ENCODE data around the gene TMEM100.
A peak's percentile ranks its signal among the peaks of the same experiment; 100 is the strongest.

The TMEM100 gene, protein sequence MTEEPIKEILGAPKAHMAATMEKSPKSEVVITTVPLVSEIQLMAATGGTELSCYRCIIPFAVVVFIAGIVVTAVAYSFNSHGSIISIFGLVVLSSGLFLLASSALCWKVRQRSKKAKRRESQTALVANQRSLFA

DNA sequence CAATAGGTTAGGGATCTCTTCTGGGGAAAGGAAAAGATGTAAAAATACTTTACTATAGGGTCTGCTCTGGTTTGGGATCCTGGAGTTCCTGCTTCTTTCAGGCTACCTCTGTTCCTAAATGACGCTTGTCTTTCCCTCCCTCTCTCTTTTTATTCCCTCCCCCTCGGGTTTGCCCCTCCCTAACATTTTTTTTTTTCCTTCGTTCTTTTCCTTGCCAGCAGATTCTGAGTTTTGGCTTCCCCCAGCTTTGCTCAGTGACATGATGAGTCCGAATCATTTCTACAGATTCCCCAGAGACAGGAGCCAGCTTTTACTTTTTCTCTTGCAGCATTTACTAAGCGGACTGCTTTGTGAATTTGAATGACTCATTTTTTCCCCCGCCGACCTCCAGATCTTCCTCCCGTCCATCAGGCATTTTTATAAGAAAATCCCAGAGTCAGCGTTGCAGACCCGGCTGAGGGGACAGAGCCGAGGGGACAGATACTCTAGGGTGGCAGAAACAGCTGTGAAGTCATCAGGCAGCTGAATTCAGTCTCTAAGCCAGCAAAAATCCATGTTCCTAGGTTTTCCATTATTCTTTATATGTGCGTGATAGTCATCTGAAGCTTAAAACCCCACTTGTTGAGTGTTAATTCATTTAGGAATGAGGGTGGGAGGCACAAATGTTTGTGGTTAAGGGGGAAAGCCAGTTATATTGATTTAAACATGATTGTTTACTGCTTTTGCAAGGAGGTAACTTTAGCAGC lies at the start of gene TMEM100:
TSS of gene TMEM100 (minus strand) at position 123 of the 746 bp plus-strand sequence. CDS start 1,794 bp downstream, outside the sequence.
- DNase-seq: no peak

DNA sequence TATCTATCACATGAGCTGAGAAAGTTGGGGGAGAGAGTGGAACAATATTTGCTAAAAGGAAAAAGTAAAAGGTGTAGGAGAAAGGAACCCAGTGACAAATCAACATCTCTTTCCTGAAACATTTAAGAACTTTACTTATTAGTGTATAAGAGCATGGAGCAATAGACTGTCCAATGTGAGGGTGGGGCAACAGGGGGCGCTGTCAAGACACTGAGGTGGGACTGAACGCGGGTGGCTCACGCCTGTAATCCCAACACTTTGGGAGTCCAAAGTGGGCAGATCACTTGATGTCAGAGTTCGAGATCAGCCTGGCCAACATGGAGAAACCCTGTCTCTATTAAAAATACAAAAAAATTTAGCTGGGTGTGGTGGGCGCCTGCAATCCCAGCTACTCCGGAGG lies 49.4 kb upstream of the TMEM100 start:
- DNase-seq: no peak

DNA sequence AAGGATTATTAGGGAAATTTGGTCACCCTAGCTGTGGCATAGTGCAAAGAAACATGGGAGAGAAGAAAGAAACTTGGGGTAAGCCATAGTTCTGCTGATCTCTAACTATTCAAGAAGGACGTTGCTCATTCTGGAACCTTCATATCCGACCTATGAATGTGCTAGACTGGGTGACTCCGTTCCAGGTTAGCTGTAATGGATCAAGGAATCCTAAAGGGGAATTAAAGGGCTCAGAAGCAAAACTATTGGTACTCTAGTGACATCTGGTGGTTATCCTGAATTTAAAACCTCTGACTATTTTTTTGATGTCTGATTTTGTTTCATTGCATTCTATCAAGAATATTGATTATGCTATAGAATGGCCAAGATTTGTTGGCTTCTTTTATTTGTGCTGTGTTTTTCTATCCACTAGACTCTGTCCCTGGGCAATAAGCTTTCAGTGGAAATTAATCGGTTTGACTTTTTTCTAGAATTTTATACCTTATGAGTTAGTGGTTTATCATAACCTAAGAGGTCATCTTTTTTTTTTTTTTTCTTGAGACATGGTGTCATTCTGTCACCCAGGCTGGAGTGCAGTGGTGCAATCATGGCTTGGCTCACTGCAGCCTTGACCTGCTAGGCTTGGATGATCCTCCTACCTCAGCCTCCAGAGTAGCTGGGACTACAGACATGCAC lies 47.7 kb upstream of the TMEM100 start:
- DNase-seq: no peak

DNA sequence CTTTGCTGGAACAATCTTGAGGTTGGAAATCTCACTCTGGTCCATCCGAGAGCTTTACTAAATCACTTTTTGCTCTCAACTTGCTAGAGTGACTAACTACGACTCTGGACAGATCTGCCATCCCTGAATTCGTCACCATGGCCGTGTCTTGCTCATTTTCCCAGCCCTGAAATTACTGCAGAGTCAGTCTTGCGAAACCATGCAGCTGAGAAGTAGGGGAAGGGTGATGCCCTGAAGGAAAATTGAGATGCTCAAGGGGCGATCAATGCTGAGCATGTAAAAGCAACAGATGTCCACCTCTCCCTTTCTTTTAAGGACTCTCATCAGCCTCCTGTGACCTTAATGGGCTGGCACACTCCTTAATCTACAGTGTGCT lies 46.9 kb upstream of the TMEM100 start:
- no peak for DNase-seq

DNA sequence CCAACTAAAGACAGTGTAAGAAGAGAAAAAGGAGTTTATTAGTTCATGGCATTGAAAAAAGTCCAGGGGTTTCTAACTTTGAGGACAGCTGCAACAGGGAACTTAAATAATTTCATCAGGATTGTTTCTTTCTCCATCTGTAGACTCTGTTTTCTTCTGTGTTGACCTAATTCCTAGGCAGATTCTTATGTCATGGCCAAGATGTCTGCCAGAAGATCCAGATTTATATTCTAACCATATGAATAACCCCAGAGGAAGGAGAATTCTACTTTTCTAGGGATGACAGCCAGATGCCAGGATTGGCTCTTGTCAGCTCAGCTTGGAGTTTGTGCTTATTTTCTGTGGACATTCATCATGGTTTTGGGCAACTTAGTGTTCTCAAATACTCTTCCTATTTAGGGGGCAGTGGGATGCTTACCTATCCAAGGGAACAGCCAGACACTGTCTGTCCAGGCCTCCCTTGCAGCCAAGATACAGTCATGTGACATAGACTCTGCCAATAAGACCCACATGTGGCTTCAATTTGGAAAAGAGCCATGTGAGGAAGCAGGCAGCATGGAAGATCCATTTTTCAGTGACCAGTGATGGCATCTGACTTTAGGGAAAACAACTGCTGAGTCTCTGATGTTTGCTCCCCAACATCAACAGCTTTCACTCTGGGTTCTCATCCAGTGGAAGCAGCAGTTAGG lies 46.4 kb upstream of the TMEM100 start:
- DNase-seq: no peak

DNA sequence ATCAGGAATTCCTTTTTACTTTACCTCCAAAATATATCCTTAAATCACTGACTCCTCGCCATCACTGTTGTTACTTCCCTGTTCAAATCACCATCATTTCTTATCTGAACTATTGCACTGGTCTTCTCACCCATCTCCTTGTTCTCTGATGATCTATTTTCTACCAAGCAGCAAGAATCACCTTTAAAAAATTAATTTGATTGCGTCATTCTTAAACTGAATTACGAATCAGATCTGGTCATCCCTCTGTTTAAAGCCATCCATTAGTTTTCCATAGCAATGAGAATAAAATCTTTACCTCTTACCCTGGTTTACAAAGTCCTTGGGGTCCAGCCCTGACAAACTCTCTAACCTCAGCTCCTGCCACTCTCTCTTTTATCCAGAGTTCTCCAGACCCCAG lies 42.8 kb upstream of the TMEM100 start:
- DNase-seq: no peak

DNA sequence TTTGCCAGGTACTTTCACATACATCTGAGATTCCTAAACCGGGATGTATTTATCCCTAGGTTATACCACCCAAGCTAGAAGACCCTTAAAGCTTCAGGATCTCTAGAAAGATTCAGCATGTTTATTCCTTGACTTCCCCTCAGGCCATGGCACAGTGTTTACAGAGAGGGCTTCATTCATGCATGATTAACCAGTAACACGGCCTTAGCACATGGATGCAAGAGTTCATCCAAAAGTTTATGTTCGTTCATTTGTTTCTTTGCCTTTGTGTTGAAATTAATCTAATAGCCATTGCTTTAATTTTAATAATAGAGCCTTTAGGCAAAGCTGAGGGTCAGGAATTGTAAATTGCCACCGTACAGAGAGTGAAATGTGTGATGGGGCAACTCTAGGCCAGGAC lies 41.9 kb upstream of the TMEM100 start:
- DNase-seq: no peak

DNA sequence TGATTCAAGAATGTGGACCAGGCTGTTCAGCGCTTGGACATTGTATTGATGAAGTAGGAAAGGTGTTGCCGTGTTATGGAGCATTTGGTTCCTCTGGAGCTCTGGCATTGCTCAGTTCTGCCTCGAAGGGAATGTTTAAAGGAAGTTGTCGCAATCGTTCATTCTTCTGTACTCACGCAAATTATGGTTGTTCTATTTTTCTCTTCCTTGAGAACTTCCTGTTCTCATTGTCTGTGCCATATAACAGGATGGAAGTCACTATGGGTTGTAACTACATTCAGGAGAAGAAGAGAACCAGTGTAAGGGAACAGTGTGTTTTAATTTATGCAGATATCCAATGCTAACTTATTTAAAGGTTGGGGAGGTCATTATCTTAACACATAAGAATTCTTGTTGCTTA lies 41.2 kb upstream of the TMEM100 start:
- DNase-seq: no peak

DNA sequence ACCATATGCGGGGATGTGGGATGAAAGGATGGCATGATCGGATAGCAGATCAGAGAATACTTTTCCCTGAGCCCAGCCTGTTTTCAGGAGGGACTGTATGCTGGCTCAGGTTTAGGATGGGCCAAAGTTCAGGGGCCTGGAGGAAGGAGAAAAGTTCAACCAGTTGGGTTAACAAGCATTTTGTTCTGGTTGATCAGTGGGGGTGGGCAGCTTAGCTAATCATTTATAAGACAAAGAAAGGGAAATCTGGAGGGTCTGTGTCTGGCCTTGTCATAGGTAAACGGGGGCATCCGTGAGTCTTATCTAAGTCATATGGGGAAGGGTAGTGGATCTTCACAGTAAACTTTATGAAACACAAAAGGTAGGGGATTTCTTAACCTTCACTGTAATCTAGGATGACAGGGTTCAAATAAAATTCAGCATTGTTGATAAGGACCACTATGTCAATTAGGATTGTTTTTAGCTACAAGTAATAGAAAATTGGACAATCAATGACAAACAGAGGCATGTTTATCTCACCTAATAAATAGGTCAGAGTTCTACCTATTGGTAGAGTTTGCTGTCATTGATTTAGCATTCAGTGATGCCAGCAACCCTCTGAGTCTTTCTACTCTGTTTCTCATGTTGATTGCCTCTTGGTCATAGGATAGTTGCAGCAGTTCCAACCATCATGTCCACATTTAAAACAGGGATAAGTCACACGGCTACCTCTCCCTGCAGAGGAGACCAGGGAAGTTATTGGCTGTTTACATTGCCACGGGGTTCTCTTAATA lies 39.6 kb upstream of the TMEM100 start:
- DNase-seq: no peak

DNA sequence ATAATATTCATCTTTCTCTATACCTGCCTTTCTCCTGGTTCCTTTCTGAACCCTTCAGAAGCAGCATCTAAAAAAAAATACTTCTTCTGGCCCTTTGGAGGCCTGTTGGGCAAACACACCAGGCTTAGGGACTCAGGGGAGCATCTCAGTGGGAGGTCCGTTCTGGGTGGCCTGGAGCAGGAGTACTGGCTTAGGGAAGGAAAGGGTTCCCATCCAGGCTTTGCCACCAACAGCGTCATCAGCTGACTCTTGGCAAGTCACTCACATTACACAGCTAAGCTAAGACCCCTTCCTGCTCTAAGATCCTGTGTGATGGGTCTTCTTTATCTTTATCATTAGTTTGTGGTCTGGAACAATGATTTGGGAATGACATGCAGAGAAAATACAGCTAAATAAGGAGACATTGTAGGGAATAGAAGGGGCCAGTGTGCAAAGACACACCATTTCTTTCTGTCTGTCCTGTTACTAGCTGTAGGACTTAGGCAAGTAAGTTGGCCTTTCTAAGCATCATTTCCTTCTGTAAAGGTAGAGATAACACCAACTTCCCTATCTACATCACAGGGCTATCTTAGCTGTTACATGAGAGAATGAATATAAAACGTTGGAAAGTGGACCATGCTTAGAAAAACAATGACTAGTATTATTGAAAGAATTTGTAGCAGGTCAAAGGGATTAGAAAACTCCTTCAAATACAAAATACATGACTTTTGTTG lies 38.1 kb upstream of the TMEM100 start:
- DNase-seq: no peak

DNA sequence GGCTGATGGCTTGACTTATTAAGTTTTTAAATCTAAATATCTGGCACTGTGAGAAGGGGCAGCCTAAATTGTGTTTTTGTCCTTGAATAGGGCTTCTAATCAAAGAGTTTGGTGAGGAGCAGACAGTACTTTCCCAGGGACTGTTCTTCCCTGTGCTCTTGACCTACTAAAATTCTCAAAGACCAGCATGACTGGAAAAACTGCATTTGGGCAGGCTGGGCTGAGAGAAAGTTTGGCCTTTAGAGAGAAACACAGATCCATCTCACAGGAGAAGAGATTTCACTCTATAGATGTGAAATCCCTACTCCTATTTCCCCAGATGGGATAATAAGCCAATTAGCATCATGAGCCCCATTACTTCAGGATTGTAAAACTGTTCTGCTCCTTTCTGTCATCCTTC lies 35.5 kb upstream of the TMEM100 start:
- DNase-seq: no peak

DNA sequence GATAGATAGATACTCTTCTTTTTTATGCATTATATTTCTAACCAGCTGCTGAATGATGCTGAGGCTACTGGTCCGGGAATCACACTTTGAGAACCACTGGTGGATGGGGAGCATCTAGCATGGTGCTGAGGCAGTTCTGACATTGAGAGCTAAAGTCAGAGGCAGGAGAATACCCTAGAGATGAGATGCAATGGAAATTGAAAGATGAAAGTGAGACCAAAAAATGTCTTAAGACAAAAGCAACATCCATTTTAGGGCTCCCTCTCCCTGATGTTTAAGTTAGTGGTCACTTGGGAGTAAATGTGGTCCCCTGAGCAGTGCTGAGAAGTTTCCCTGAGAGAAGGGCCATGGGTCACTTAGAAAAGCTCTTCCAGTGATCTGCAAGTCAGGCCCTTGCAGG lies 35.0 kb upstream of the TMEM100 start:
- no peak for DNase-seq

DNA sequence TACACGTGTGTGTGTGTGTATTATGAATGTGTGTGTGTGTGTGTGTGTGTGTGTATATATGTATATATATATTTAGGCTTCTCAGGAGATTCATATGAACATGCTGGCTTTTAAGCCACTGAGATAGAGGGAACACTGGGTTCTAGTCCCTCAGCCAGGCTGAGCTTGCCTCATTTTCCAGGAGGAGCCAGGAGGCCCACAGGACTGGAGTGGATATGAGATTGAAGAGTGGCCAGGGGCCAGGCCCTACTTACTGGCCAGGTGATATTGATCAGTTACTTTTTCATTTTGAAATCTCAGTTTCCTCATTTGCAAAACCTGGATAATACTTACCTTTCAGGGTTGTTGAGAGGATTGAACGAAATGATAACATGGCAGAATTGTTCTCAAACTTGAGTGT lies 34.0 kb upstream of the TMEM100 start:
- DNase-seq: no peak

DNA sequence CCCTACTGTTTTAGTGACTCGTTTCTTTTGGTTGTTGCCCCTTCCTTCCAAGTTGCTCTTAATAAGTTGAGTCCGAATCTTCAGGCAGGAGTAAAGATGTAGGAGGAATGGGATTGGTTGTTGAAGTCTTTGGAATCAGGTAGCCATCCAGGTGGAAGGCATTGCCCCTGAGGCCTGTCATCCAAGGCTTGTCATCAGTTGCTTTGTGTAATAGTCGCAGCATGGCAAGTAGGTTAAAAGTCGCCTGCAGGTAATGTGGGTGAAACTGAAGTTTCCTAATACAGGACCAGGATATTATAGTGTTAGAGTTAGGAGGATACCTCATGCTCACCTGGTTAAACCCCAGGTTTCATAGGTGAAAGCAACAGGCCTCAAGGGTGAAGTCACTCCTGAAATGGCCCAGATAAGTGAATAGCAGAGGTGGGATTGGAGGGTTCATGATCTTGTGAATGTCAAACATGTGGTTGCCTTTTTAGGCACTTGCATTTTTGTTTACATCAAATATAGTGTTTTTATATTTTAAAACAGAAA lies 29.1 kb upstream of the TMEM100 start:
- no peak for DNase-seq

DNA sequence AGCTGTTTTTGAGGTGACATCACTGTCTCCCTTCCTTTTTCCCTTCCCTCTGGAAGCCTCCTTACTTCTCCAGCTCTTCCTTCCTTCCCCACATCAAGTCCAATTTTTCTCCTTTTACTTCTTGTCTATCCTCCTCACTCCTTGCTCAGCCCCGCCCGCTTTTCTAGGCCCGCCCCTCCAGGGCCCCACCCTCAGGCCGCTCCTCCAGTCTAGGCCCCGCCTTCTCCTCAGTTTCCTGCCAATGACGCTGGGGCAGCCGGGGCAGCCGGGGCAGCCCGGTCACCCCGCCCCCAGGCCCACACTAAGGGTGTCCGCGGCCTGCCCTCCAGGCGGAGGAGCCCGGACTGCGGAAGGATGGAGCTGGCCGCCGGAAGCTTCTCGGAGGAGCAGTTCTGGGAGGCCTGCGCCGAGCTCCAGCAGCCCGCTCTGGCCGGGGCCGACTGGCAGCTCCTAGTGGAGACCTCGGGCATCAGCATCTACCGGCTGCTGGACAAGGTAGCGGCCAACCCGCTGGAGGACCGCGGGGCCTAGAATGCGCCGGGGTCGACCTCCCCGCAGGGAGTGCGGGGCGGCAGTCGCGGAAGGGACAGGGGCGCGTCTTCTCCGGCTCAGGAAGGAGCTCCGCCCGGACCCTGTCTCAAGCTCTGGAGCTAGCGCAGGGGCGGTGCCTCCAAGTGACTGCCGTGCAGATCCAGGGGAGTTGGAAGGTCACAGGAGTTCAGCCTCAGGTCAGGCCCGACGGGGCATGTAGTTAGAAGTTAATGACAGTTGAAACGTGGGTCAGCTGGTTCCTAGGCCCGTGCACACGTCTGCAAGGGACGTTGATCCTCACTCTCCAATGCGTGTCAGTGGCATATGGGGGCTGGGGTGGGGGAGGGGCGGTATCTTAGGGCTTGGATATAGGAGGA lies 28.3 kb upstream of the TMEM100 start, which contains the start of gene PCTP:
TSS of gene PCTP (plus strand) at position 302 of the 908 bp plus-strand sequence. CDS start at position 355, 53 bp downstream.
- peak; percentile 70 to 72 for DNase-seq

DNA sequence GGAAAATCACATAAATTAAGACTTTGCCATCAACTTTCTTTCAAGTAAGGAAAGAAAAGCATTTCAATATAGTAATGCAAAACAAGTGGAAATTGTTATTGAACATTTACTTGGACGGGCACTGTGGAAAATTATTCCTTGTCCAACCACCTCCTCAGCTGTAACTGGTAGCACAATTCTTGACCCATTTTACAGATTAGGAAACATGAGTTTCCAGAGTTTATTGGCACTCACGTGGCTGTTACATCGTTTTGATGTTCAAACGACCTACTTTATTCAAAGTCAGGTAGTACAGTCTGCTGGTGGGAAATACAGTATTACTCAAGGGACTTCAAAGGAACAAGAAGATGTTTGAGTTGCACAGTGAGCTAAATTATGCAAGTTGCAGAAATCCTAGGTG lies 27.3 kb upstream of the TMEM100 start:
- DNase-seq: no peak

DNA sequence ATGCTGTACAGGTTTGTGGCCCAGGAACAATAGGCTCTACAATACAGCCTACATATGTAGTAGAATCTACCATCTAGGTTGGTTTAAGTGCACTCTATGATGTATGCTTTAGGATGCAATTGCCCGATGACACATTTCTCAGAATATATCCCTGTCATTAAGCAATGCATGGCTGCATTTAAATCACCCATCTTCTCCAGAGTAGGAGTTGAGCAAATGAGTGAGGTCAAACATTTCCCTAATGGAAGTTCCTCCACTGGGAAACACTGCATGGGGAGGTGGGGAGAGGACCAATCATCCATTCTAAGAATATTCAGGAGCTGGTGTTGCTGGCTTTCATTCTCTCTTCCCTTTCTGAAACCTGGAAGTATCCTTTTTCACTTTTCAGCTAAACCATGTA lies 26.2 kb upstream of the TMEM100 start:
- DNase-seq: no peak

DNA sequence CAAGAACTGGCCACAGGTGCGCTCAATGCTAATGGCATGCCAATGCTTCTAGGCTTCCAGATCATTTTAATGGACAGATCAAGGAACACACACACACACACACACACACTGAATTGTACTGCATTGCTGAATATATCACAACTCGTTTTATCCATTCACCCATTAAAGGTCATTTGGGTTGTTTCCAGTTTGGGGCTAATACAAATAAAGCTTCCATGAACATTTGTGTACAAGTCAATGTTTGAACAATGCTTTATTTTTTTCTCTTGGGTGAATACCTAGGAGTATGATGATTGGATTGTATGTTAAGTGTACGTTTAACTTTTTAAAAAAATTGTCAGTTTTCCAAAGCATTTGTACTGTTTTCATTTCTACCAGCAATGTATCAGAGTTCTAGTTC lies 24.5 kb upstream of the TMEM100 start:
- no peak for DNase-seq

DNA sequence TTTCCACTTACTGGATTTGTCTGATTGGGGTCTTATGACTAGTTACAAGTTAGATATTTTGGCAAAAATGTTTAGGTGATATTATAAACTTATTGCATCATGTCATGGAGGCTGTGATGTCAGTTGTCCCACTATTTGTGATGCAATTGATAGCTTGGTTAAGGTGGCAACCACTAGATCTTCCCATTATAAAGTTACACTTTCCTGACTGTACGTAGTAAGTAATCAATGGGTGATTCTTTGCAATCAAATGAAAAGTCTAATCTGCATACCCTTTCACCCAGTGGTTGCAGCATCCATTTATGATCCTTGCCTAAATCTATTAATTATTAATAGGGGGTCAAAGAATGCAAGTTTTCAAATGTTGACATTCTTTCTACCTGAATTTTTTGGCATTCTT lies 23.8 kb upstream of the TMEM100 start:
- no peak for DNase-seq

DNA sequence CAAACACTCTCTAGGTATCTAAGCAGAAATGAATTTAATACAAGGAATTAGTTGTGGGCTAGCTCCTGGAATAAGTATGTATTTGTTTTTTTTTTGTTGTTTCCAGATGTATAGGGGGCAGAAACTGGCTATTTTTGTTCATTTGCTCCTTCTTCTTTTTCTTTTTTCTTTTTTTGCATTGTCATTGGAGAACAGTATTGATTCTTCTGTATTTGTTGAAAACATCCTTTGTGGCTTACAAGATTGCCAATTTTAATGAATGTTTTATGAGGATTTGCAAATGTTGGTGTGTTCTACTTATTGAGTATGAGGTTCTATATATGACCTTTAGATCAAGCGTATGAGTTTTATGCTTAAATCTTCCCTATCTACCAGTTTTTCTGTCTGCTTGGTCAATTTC lies 22.6 kb upstream of the TMEM100 start:
- DNase-seq: no peak
